Tibial artery (tissue), 4 donors: ENCODE data around the gene OR2G2.

Experiments used
- DNase-seq, 2 donors: peaks; one replicate each; pipeline ENCODE4 v3.0.0-alpha.2; 2019
- H3K27ac ChIP-seq, 2 donors: fragments of 200-600 bp; sonication (generic) in 1 of 2; 1 replicate in 1 of 2; 2 replicates in 1 of 2; pipeline ENCODE4 v1.5.1; 2018 to 2019; ENCODE audit warnings: mild to moderate bottlenecking in 1 of 2
- H3K27me3 ChIP-seq, 2 donors: fragments of 200-600 bp; sonication (generic) in 1 of 2; one replicate each; pipeline versions ENCODE4 v1.5.1 to v1.6.0; 2016 to 2019
- H3K36me3 ChIP-seq, 3 donors: fragments of 200-600 bp; sonication (generic) in 2 of 3; one replicate each; pipeline ENCODE4 v1.5.1; 2016 to 2019; ENCODE audit warnings: mild to moderate bottlenecking in 2 of 3
- H3K4me1 ChIP-seq, 4 donors: fragments of 200-600 bp; sonication (generic) in 2 of 4; 1 replicate in 3 of 4; 2 replicates in 1 of 4; pipeline ENCODE4 v1.5.1; 2016 to 2019
- H3K4me3 ChIP-seq, 2 donors: fragments of 200-600 bp; sonication (generic) in 1 of 2; 1 replicate in 1 of 2; 2 replicates in 1 of 2; pipeline ENCODE4 v1.5.1; 2018 to 2019; ENCODE audit warnings: mild to moderate bottlenecking in 2 of 2
- H3K9me3 ChIP-seq, 3 donors: fragments of 200-600 bp; sonication (generic) in 1 of 3; one replicate each; pipeline ENCODE4 v1.5.1; 2016 to 2019
- CTCF ChIP-seq, 2 experiments: fragments of 200-600 bp in 1 of 2; fragments of 450-650 bp in 1 of 2; IDR thresholded peaks; one replicate each; pipeline ENCODE4 v1.5.1; 2017 to 2019; ENCODE audit warnings: antibody characterized with exemption in 2 of 2, mild to moderate bottlenecking in 1 of 2, moderate library complexity in 1 of 2
- intact Hi-C: fragments of 100-400 bp; cut with DNase I; formaldehyde crosslinking; loops from one replicate; pipeline ENCODE4 v1.15.0; 2023; ENCODE audit warnings: low total_unique reads

OR2G2 gene

GRCh38 chr1:247561711-247562110 lies 26.4 kb upstream of the OR2G2 start:
- Histone ChIP-seq H3K27ac (no peak overlapping the region), H3K27me3 (no peaks in the 10 kb centered on the region), H3K4me3 (no peak overlapping the region), H3K4me1 (no peaks in the 10 kb centered on the region), H3K9me3 (no peaks in the 10 kb centered on the region), H3K36me3 (no peaks in the 10 kb centered on the region)
- no peak for TF ChIP-seq CTCF (IDR thresholded peaks at IDR 0.05)
- DNase-seq: no peak
- intact Hi-C loops: no loop called here

GRCh38 chr1:247562198-247562597 lies 26.0 kb upstream of the OR2G2 start:
- H3K9me3 ChIP-seq: no peaks in the 10 kb centered on the region
- no peaks in the 10 kb centered on the region for H3K36me3 ChIP-seq
- no peaks in the 10 kb centered on the region for H3K4me1 ChIP-seq
- no peak overlapping the region for H3K4me3 ChIP-seq
- no peak for DNase-seq
- H3K27ac ChIP-seq: no peak overlapping the region
- intact Hi-C loops: no loop called here
- no peak for TF ChIP-seq CTCF (IDR thresholded peaks at IDR 0.05)
- no peaks in the 10 kb centered on the region for H3K27me3 ChIP-seq

- Histone ChIP-seq H3K27ac (no peak overlapping the region), H3K4me3 (no peak overlapping the region), H3K27me3 (no peaks in the 10 kb centered on the region), H3K9me3 (no peaks in the 10 kb centered on the region), H3K36me3 (no peaks in the 10 kb centered on the region), H3K4me1 (no peaks in the 10 kb centered on the region)
- no peak for DNase-seq
- TF ChIP-seq CTCF (IDR thresholded peaks at IDR 0.05): no peak
- intact Hi-C loops: no loop called here
Observed at GRCh38 chr1:247574236-247574635, 13.9 kb upstream of the OR2G2 start.

GRCh38 chr1:247574664-247575063 lies 13.5 kb upstream of the OR2G2 start:
- no peak overlapping the region for H3K4me3 ChIP-seq
- intact Hi-C loops: no loop called here
- no peak for DNase-seq
- TF ChIP-seq CTCF (IDR thresholded peaks at IDR 0.05): no peak
- H3K27ac ChIP-seq: no peak overlapping the region
- H3K9me3 ChIP-seq: no peaks in the 10 kb centered on the region
- no peaks in the 10 kb centered on the region for H3K27me3 ChIP-seq
- H3K4me1 ChIP-seq: no peaks in the 10 kb centered on the region
- H3K36me3 ChIP-seq: no peaks in the 10 kb centered on the region

GRCh38 chr1:247576514-247576913 lies 11.6 kb upstream of the OR2G2 start:
- no peaks in the 10 kb centered on the region for H3K9me3 ChIP-seq
- H3K36me3 ChIP-seq: no peaks in the 10 kb centered on the region
- no peak overlapping the region for H3K27ac ChIP-seq
- no peaks in the 10 kb centered on the region for H3K27me3 ChIP-seq
- TF ChIP-seq CTCF (IDR thresholded peaks at IDR 0.05): no peak
- DNase-seq: no peak
- H3K4me1 ChIP-seq: no peaks in the 10 kb centered on the region
- H3K4me3 ChIP-seq: no peak overlapping the region
- intact Hi-C loops: no loop called here

- Histone ChIP-seq H3K4me1 (no peaks in the 10 kb centered on the region), H3K27me3 (no peaks in the 10 kb centered on the region), H3K36me3 (no peaks in the 10 kb centered on the region), H3K9me3 (no peaks in the 10 kb centered on the region), H3K27ac (no peak overlapping the region), H3K4me3 (no peak overlapping the region)
- DNase-seq: no peak
- intact Hi-C loops: no loop called here
- no peak for TF ChIP-seq CTCF (IDR thresholded peaks at IDR 0.05)
Observed at GRCh38 chr1:247578946-247579460, 9.2 kb upstream of the OR2G2 start.
